ENCODE results near the gene C11orf86. TPM values are rescaled to one million over a fixed set of nuclear protein-coding genes. Genes with fewer than 3 reads are reported as not detected.

The C11orf86 gene
- total and polyA plus RNA-seq, 2 experiments from 2014 or later: 0.21 to 0.74 TPM

GRCh38 chr11:66978229-66978628, 3.1 kb downstream of the C11orf86 start:
- no peak overlapping the region for H3K4me3 Mint-ChIP-seq

GRCh38 chr11:66978717-66979116, 3.6 kb downstream of the C11orf86 start:
- H3K27ac ChIP-seq (ENCODE audit: low read depth): no peak overlapping the region
- Mint-ChIP-seq H3K27me3 (ENCODE audit: insufficient read depth, low read depth, poor library complexity) (peaks cover 11% of the 10 kb centered on the region), H3K36me3 (ENCODE audit: low read depth) (peaks cover 5% of the 10 kb centered on the region), H3K4me3 (no peak overlapping the region), H3K27ac (no peak overlapping the region), H3K4me1 (peaks cover 7% of the 10 kb centered on the region; the same call in 2 of the 3 replicates), H3K9me3 (peaks cover 11% of the 10 kb centered on the region)
- no peak for ATAC-seq
- H3K9me2 ChIP-seq (ENCODE audit: insufficient read depth): peaks cover 5% of the 10 kb centered on the region; the same call in 1 of the 2 replicates
- H3K79me2 ChIP-seq (replicated peaks; ENCODE audit: insufficient read depth): no peaks in the 10 kb centered on the region
- no peaks in the 10 kb centered on the region for H3K27me3 ChIP-seq (ENCODE audit: insufficient read depth)
- H3K4me1 ChIP-seq (ENCODE audit: insufficient read depth): peaks cover 11% of the 10 kb centered on the region; the same call in 1 of the 2 replicates
- H3K4me2 ChIP-seq: no peak overlapping the region
- no peak for DNase-seq (ENCODE audit: low spot score)
- H3F3A ChIP-seq (replicated peaks; ENCODE audit: low read depth): no peaks in the 10 kb centered on the region
- no peaks in the 10 kb centered on the region for H4K20me1 ChIP-seq (replicated peaks; ENCODE audit: insufficient read depth)
- no peak overlapping the region for H3K4me3 ChIP-seq
- no peaks in the 10 kb centered on the region for H3K36me3 ChIP-seq (ENCODE audit: insufficient read depth)
- no peak overlapping the region for H2AFZ ChIP-seq
- TF ChIP-seq ZNF462 (CRISPR knock-in tag; IDR thresholded peaks at IDR 0.05): no peak
- no peak for TF ChIP-seq JUNB (IDR thresholded peaks at IDR 0.05; ENCODE audit: unreplicated experiment)

More at GRCh38 chr11:66978229-66978628, 3.1 kb downstream of the C11orf86 start:
- TF ChIP-seq EZH2 (IDR thresholded peaks at IDR 0.05; ENCODE audit: low read depth, unreplicated experiment) (no peak), ETS1 (IDR thresholded peaks at IDR 0.05) (no peak), ZNF114 (CRISPR knock-in tag; IDR thresholded peaks at IDR 0.05) (no peak), REST (IDR thresholded peaks at IDR 0.05; ENCODE audit: unreplicated experiment) (no peak), NANOG (IDR thresholded peaks at IDR 0.05; ENCODE audit: borderline replicate concordance) (no peak)
- H3K36me3 ChIP-seq (ENCODE audit: insufficient read depth): no peaks in the 10 kb centered on the region
- no peaks in the 10 kb centered on the region for H3K27me3 ChIP-seq (ENCODE audit: insufficient read depth)
- no peak overlapping the region for H3K4me3 ChIP-seq
- H2AFZ ChIP-seq: no peak overlapping the region
- H3K9me2 ChIP-seq (ENCODE audit: insufficient read depth): peaks cover 5% of the 10 kb centered on the region; the same call in 1 of the 2 replicates
- no peak for ATAC-seq
- H3K79me2 ChIP-seq (replicated peaks; ENCODE audit: insufficient read depth): no peaks in the 10 kb centered on the region
- H3K4me2 ChIP-seq: no peak overlapping the region
- peaks cover 11% of the 10 kb centered on the region; the same call in 1 of the 2 replicates for H3K4me1 ChIP-seq (ENCODE audit: insufficient read depth)
- no peaks in the 10 kb centered on the region for H3F3A ChIP-seq (replicated peaks; ENCODE audit: low read depth)
- no peaks in the 10 kb centered on the region for H4K20me1 ChIP-seq (replicated peaks; ENCODE audit: insufficient read depth)
- H3K27me3 Mint-ChIP-seq (ENCODE audit: insufficient read depth, low read depth, poor library complexity): peaks cover 9% of the 10 kb centered on the region
- peaks cover 5% of the 10 kb centered on the region for H3K36me3 Mint-ChIP-seq (ENCODE audit: low read depth)
- no peak overlapping the region for H3K27ac ChIP-seq (ENCODE audit: low read depth)
- H3K27ac Mint-ChIP-seq: no peak overlapping the region
- no peak for DNase-seq (ENCODE audit: low spot score)
- peaks cover 7% of the 10 kb centered on the region; the same call in 2 of the 3 replicates for H3K4me1 Mint-ChIP-seq
- H3K9me3 Mint-ChIP-seq: peaks cover 11% of the 10 kb centered on the region
